Memory B cell (primary cell): ENCODE results near the gene RGS6.

Experiments
- ATAC-seq: fragments of 150-1000 bp; cut with Tn5 transposase; 2 replicates; pipeline ENCODE4 v1.10.0; 2021; ENCODE audit warnings: low read depth, mild to moderate bottlenecking, moderate library complexity
- DNase-seq, 2 donors: peaks; one replicate each; pipeline ENCODE4 v3.0.0; 2022; ENCODE audit warnings: low spot score in 2 of 2
- H3K27ac Mint-ChIP-seq: one replicate; pipeline ENCODE4 v1.8.0; 2022; ENCODE audit warnings: mild to moderate bottlenecking, moderate library complexity, mixed read lengths
- H3K27me3 Mint-ChIP-seq: one replicate; pipeline ENCODE4 v1.8.0; 2022; ENCODE audit warnings: mixed read lengths
- H3K36me3 Mint-ChIP-seq: one replicate; pipeline ENCODE4 v1.8.0; 2022; ENCODE audit warnings: mild to moderate bottlenecking, mixed read lengths
- H3K4me1 Mint-ChIP-seq: one replicate; pipeline ENCODE4 v1.8.0; 2022; ENCODE audit warnings: mixed read lengths
- H3K4me3 Mint-ChIP-seq: one replicate; pipeline ENCODE4 v1.8.0; 2022; ENCODE audit warnings: mild to moderate bottlenecking, moderate library complexity, mixed read lengths
- H3K9me3 Mint-ChIP-seq: one replicate; pipeline ENCODE4 v1.8.0; 2022; ENCODE audit warnings: mixed read lengths

RGS6 gene

DNA sequence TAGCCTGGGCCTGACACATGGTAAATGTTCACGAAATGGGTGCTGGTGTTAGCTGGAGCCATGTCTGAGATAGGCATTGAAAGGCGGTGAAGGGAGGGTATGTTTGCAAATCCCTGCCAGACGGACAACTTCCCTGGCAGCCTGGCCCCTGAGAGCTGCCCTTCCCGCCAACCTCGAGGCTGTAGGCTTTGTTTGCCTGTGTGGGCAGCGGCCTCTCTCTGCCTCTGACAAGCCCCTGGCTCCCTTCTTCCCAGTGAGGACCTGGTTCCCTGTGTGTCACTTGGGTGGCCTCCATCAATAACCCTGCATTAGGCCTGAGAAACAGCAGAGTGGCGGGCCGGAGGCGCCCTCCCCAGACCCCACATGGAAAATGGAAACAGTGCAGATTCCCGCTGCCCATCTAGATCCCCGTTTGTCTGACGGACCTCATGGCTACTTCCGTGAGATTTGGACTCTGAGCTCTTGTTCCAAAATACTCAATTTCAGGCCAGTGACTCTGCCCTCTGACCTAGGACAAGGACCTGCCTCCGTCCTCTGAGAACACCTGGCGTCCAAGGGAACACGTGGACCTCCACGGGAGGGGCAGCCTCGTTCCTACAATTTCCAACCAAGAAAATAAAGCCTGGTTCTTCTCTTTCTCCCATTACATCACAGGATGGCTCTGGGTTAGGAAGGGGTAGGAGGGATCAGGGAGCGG lies 636.2 kb downstream of the RGS6 start:
- DNase-seq (no peak), ATAC-seq (no peak)
- Mint-ChIP-seq H3K4me3 (no peak overlapping the region), H3K27me3 (peaks cover 1% of the 10 kb centered on the region), H3K4me1 (peaks cover 15% of the 10 kb centered on the region), H3K36me3 (no peaks in the 10 kb centered on the region), H3K9me3 (peaks cover 5% of the 10 kb centered on the region), H3K27ac (no peak overlapping the region)

DNA sequence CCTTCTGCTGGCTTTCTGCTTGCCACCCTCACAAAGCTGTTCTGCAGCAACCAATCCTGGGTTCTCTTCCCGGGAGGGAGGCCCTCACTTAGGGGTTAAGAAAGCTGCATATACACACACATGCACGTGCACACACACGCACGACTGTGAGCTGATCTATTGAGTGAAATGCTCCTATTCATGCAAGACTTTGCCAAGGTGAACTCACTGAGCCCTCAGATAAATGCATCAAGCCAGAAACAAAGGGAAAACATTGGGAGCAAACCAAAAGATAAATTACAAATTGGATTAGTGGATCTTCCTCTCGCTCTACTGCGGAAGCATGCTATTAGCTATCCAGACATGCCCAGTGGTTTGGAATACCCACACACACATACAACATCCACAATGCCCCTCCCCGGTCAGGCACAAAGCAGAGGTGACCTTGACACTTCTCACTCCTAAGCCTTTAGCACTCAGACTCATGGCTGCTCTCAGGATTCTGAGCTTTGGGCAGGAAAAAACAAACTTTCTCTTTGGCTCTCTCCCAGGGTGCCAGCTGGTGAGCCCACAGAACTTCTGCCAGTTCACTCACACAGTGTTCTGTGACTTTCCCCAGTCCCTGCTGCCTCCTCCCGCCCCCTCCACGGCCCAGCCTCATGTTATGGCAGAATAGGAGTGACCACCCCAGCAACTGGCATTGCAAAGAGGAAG lies 641.6 kb downstream of the RGS6 start:
- ATAC-seq (no peak), DNase-seq (no peak)
- peaks cover 5% of the 10 kb centered on the region for H3K9me3 Mint-ChIP-seq
- peaks cover 3% of the 10 kb centered on the region for H3K27me3 Mint-ChIP-seq
- peaks cover 10% of the 10 kb centered on the region for H3K4me1 Mint-ChIP-seq
- no peak overlapping the region for H3K4me3 Mint-ChIP-seq
- H3K27ac Mint-ChIP-seq = no peak overlapping the region
- no peaks in the 10 kb centered on the region for H3K36me3 Mint-ChIP-seq

DNA sequence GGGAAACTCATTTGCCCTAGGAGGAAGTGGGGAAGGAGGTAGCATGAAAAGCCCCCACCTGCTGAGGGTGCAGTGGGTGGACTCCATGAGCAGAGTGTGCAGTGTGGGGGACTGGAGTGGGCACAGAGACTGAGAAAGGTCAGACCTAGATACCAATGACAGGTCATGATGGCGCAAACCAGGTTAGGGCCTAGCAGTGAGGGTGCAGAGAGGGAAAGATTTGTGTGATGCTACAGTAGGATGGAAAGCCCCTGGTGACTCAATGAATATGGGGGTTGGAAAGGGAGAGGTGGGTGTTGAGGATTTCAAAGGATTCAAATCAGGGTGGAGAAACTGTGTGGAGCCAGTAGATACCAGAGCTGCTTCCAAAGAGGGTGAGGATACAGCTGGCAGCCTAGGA lies 642.5 kb downstream of the RGS6 start:
- no peak overlapping the region for H3K4me3 Mint-ChIP-seq
- H3K27me3 Mint-ChIP-seq = peaks cover 3% of the 10 kb centered on the region
- peaks cover 5% of the 10 kb centered on the region for H3K9me3 Mint-ChIP-seq
- ATAC-seq = no peak
- no peak for DNase-seq
- H3K27ac Mint-ChIP-seq = peak overlapping the region; percentile 32
- peaks cover 12% of the 10 kb centered on the region for H3K4me1 Mint-ChIP-seq
- no peaks in the 10 kb centered on the region for H3K36me3 Mint-ChIP-seq

DNA sequence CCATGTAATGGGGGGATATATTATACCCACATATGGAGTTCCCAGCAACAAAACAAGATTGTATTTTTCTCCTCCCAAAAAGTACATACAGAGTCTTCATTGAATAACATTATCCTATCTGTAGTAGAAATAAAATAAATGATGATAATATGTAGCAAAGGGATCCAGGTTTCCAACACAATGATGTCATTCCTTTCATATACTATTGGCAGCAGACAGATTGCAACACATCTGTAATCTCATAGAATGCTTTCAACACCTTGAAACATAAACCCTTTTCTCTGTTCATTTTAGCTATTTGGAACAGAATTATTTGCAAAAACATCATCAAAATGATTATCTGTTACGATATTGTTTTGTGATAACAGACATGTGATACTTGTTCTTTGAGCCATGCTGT lies 644.0 kb downstream of the RGS6 start:
- Mint-ChIP-seq H3K9me3 (peaks cover 4% of the 10 kb centered on the region), H3K27me3 (peaks cover 3% of the 10 kb centered on the region), H3K36me3 (no peaks in the 10 kb centered on the region), H3K27ac (peak overlapping the region; percentile 21), H3K4me3 (no peak overlapping the region), H3K4me1 (peaks cover 14% of the 10 kb centered on the region)
- ATAC-seq (no peak), DNase-seq (no peak)

DNA sequence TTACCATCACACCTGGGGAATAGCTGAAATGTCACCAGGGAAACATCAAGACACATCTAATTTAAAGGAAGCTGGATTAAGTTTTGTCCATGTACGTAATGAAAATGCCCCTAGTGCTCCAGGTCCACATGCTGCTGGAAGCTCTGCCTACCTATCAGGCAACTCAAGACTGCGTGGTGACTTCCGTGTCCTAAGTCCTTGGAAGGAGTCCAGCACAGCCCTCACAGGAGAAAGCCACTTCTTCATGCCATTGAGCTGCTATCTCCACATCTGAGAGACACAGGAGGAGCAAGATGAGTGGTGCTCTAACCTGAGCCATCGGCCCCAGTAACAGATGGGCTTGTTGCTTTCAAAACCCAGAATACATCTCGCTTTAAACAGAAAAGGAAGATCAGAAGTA lies 645.3 kb downstream of the RGS6 start:
- Mint-ChIP-seq H3K4me1 (peaks cover 18% of the 10 kb centered on the region), H3K27me3 (peaks cover 3% of the 10 kb centered on the region), H3K27ac (no peak overlapping the region), H3K36me3 (no peaks in the 10 kb centered on the region), H3K9me3 (no peaks in the 10 kb centered on the region), H3K4me3 (no peak overlapping the region)
- no peak for ATAC-seq
- no peak for DNase-seq

DNA sequence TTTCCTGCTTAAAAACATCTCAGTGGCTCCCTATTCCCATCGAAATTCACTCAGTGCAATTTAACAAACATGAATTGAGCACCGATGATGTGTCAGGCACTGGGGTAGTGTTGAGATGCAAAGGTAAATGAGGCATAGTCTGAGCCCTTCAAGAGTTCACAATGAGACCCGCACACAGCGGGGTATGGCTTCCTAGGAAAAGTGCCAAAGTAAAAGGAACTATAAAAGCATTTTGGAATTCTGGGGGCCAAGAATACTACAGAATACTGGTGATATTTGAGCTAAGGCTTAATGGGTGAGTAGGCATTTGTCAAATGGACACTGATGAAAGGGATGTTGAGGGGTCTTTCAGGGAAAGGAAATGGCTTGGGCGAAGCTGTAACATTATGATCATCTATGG lies 646.3 kb downstream of the RGS6 start:
- DNase-seq (no peak), ATAC-seq (no peak)
- Mint-ChIP-seq H3K27ac (no peak overlapping the region), H3K4me3 (no peak overlapping the region), H3K9me3 (no peaks in the 10 kb centered on the region), H3K36me3 (no peaks in the 10 kb centered on the region), H3K4me1 (peaks cover 18% of the 10 kb centered on the region), H3K27me3 (peaks cover 3% of the 10 kb centered on the region)

DNA sequence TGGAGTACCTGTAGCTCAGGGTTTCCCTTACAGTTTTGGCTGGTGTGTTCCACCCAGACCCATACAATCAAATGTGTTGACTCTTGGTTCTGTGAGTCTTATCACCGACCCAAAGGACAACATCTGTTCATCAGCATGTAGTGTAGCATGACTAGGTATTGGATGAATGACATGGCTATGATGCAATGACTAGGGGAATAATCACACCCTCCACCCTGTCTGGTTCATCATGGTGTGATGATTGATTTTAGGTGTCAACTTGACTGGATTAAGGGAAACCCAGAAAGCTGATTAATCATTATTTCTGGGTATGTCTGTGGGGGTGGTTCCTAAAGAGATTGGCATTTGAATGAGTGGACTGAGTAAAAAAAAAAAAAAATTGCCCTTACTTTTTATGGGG lies 650.4 kb downstream of the RGS6 start:
- Mint-ChIP-seq H3K4me1 (peaks cover 11% of the 10 kb centered on the region), H3K27me3 (no peaks in the 10 kb centered on the region), H3K27ac (no peak overlapping the region), H3K9me3 (no peaks in the 10 kb centered on the region), H3K4me3 (no peak overlapping the region), H3K36me3 (no peaks in the 10 kb centered on the region)
- DNase-seq (no peak), ATAC-seq (no peak)

DNA sequence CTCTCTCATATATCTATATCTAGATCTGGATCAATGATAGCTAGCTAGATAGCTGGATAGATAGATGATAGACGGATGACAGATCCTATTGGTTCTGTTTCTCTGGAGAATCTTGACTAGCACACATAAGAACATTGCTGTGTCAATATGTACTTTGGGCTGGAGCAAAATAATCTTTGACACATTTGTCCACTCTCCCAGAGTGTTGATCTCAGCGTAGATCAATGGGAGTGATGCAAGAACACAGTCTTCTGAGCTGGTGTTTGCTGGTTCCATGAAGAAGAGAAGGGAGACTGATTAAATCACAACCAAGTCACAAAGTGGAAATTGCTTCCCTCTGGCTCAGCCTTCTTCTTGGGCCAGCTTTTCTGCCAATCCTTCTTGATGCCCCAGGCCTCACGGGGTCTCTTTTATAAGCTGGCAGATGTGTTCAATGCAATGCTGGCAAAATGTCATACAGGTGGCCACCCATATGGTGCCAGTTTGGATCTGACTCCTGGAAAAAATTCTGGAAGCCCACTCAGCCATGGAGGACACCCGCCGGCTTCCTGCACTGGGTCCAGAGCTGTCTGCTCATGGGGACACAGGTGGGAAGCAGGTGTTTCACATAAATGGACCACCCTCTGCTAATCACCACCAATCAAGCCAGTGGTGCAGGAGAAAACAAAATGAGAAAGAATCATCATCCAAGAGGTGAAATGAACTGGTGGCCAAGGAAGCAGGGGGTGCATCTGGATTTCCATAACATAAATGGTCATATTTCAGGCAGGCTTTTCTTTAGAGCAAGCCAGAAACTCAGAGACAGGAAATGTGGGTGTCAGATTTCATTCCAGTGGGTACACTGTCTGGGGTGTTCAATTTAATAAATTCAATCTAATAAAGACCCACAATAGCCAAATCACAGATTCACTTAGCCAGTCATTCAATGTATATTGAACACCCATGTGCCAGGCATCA lies 651.4 kb downstream of the RGS6 start:
- Mint-ChIP-seq H3K27me3 (no peaks in the 10 kb centered on the region), H3K9me3 (no peaks in the 10 kb centered on the region), H3K4me3 (no peak overlapping the region), H3K4me1 (peaks cover 10% of the 10 kb centered on the region), H3K27ac (no peak overlapping the region), H3K36me3 (no peaks in the 10 kb centered on the region)
- DNase-seq (no peak), ATAC-seq (no peak)

DNA sequence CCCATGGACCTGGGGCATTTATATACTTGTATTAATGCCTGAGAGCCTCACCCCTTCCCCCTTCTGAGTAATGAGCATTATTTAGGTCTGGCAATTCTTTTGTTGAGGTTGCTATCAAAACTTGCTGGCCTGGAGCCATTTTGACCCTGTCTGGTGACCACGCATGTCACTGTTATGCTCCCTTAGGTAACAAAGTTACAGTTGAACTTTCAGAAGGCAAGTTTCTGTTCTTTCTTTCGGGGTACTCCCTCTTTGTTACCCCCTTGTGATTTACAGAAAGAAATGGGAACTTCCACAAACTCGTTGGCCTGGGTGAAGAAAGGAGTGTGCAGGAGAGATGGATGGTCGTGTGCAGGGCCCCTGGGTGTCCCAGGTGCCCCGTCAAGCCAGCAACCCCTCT lies 656.3 kb downstream of the RGS6 start:
- H3K27me3 Mint-ChIP-seq = no peaks in the 10 kb centered on the region
- H3K4me3 Mint-ChIP-seq = no peak overlapping the region

DNA sequence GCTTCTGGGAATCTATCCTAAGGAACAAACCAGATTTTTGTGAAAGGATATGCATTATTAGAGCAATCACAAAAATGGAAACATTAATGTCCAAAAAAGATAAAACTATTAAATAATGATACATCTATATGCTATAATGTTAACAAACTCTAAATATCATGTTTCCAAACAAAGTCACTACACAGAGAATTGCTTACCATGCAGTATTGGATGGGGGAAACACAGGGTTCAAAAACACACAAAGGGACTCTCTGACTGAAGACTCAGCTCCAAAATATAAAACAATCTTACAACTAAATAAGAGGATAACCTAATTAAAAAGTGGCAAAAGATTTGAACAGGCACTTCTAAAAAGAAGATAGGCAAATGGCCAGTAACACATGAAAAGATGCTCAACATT lies 657.4 kb downstream of the RGS6 start:
- Mint-ChIP-seq H3K4me1 (peaks cover 21% of the 10 kb centered on the region), H3K36me3 (no peaks in the 10 kb centered on the region), H3K27me3 (no peaks in the 10 kb centered on the region), H3K27ac (no peak overlapping the region), H3K4me3 (no peak overlapping the region), H3K9me3 (no peaks in the 10 kb centered on the region)
- DNase-seq (no peak), ATAC-seq (no peak)

More for the DNA sequence above, 656.3 kb downstream of the RGS6 start:
- DNase-seq (no peak), ATAC-seq (peak; percentile 58)
- Mint-ChIP-seq H3K36me3 (no peaks in the 10 kb centered on the region), H3K4me1 (peaks cover 18% of the 10 kb centered on the region), H3K9me3 (no peaks in the 10 kb centered on the region), H3K27ac (no peak overlapping the region)

DNA sequence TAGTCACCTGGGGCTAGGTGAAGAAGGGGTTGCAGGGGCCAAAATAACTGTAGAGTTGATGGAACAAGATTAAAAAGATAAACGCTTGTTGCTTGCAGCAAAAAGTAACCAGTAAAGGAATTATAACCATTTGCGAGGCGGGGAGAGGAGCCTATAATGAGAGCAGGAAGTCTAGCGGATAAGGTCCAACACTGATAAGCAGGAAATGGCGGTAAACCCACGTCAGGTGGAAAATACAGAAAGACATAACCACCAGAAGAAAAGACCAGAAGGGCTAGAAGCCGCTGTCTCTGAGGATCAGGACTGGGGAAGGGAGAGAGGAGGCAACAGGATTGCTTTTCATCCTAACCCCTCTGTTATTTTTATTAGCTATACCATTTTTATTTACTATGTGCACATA lies 658.3 kb downstream of the RGS6 start:
- H3K4me3 Mint-ChIP-seq = peak overlapping the region; percentile 70
- peaks cover 25% of the 10 kb centered on the region for H3K4me1 Mint-ChIP-seq
- no peaks in the 10 kb centered on the region for H3K9me3 Mint-ChIP-seq
- H3K27me3 Mint-ChIP-seq = no peaks in the 10 kb centered on the region
- H3K36me3 Mint-ChIP-seq = no peaks in the 10 kb centered on the region
- no peak overlapping the region for H3K27ac Mint-ChIP-seq
- DNase-seq (no peak), ATAC-seq (peak; percentile 79)

DNA sequence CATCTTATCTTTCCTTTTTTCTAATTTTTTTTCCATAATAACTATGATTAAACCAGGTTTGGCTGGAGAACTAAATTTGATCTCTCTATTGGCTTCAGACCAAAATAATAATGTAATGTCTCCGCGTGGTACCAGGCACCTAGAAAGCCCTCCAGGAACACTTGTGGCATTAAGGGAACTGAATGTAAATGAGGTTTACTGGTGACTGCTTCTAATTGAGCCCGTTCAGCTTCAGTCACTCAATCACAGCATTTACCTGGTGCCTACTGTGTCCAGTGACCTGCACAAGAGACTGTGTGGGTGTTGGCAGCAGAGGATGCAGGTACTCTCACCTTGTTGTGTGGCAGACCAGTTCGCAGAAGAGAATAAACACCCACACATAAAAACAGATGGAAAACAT lies 659.2 kb downstream of the RGS6 start:
- Mint-ChIP-seq H3K4me3 (no peak overlapping the region), H3K4me1 (peaks cover 29% of the 10 kb centered on the region), H3K27ac (no peak overlapping the region), H3K27me3 (no peaks in the 10 kb centered on the region), H3K9me3 (no peaks in the 10 kb centered on the region), H3K36me3 (no peaks in the 10 kb centered on the region)
- ATAC-seq (no peak), DNase-seq (no peak)

DNA sequence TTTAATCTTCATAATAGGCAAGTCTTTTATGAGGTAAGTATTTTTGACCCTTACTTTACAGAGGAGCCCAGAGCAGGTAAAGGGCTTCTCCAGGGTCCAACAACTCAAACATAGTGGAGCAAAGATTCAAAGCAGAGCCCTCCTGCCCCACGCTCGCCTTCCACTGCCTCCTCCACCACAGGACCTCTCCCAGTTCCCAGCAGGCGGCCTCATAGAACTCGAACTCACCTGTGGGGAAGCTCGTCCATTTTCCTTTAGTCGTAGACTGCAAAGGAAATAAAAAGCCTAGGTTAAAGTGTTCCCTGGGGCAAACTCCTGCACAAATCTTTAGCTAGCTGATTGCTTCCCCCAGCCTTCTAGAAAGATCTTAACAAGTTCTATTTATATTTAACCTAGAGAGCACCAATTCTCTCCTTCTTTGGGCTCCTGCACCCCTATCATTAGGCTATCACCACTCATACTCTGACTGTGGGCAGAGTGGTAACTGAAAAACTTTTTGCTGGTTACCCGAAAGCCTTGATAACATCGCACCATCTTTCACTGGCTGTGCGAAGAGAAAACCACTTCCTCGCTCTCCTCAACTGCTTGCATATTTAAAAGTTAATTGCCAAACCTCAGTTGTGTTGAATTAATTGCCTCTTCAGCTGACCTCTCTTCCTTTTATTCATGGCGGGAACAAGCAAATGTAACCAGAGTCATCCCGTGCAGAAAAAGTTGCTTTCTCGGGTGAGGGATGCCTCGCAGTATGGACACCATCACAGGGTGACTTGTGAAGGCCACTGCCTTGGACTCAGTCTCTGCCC lies 662.1 kb downstream of the RGS6 start:
- Mint-ChIP-seq H3K9me3 (no peaks in the 10 kb centered on the region), H3K4me3 (peak overlapping the region; percentile 1), H3K27ac (no peak overlapping the region), H3K36me3 (no peaks in the 10 kb centered on the region), H3K4me1 (peaks cover 29% of the 10 kb centered on the region), H3K27me3 (no peaks in the 10 kb centered on the region)
- ATAC-seq (no peak), DNase-seq (no peak)
